ENCODE results near the gene SUMF1.
A peak's percentile ranks its signal among the peaks of the same experiment; 100 is the strongest.

Gene SUMF1

GRCh38 chr3:4492208-4493013, 25.3 kb upstream of the SUMF1 start:
- peak; percentile 21; the same call in 1 of the 2 replicates for TF ChIP-seq CTCF (IDR thresholded peaks at IDR 0.05; ENCODE audit: control insufficient read depth, extremely low read depth, insufficient read depth)
- peak; percentile 34 for DNase-seq (ENCODE audit: low read depth)
- H3K4me3 ChIP-seq (ENCODE audit: low read depth, low read length) = peak overlapping the region; percentile 84

- DNase-seq (ENCODE audit: low read depth) = no peak
Measured at GRCh38 chr3:4491855-4492207, 24.8 kb upstream of the SUMF1 start.

GRCh38 chr3:4478261-4478660, 11.2 kb upstream of the SUMF1 start:
- no peak for TF ChIP-seq CTCF (IDR thresholded peaks at IDR 0.05; ENCODE audit: control insufficient read depth, extremely low read depth, insufficient read depth)
- no peak overlapping the region for H3K4me3 ChIP-seq (ENCODE audit: low read depth, low read length)
- DNase-seq (ENCODE audit: low read depth) = no peak

More at GRCh38 chr3:4491855-4492207, 24.8 kb upstream of the SUMF1 start:
- peak overlapping the region; percentile 84 for H3K4me3 ChIP-seq (ENCODE audit: low read depth, low read length)
- no peak for TF ChIP-seq CTCF (IDR thresholded peaks at IDR 0.05; ENCODE audit: control insufficient read depth, extremely low read depth, insufficient read depth)

- DNase-seq (ENCODE audit: low read depth) = no peak
- H3K4me3 ChIP-seq (ENCODE audit: low read depth, low read length) = no peak overlapping the region
- no peak for TF ChIP-seq CTCF (IDR thresholded peaks at IDR 0.05; ENCODE audit: control insufficient read depth, extremely low read depth, insufficient read depth)
Measured at GRCh38 chr3:4476496-4476895, 9.4 kb upstream of the SUMF1 start.

- TF ChIP-seq CTCF (IDR thresholded peaks at IDR 0.05; ENCODE audit: control insufficient read depth, extremely low read depth, insufficient read depth) = no peak
- DNase-seq (ENCODE audit: low read depth) = no peak
- H3K4me3 ChIP-seq (ENCODE audit: low read depth, low read length) = no peak overlapping the region
Measured at GRCh38 chr3:4475804-4476203, 8.7 kb upstream of the SUMF1 start.

GRCh38 chr3:4474683-4475490, 7.8 kb upstream of the SUMF1 start:
- H3K4me3 ChIP-seq (ENCODE audit: low read depth, low read length) = no peak overlapping the region
- no peak for DNase-seq (ENCODE audit: low read depth)
- no peak for TF ChIP-seq CTCF (IDR thresholded peaks at IDR 0.05; ENCODE audit: control insufficient read depth, extremely low read depth, insufficient read depth)

Data from LNCaP clone FGC (cell line).